ENCODE data around the gene SOX8. TPM values are rescaled to one million over a fixed set of nuclear protein-coding genes. Genes with fewer than 3 reads are reported as not detected.

The SOX8 gene
- total and polyA plus RNA-seq, 2 experiments from 2014 or later, result 5.7 to 26.2 TPM

- 0 out of 2 replicates have a peak, but pooled peaks cover 3% of the 10 kb centered on the region for H3K9me2 ChIP-seq (ENCODE audit: insufficient read depth)
- Mint-ChIP-seq H3K4me1 (no peaks in the 10 kb centered on the region), H3K36me3 (ENCODE audit: low read depth) (peaks cover 22% of the 10 kb centered on the region; the same call in 2 of the 3 replicates), H3K27me3 (ENCODE audit: insufficient read depth, low read depth, poor library complexity) (peaks cover 8% of the 10 kb centered on the region), H3K9me3 (peaks cover 30% of the 10 kb centered on the region), H3K27ac (no peak overlapping the region), H3K4me3 (no peak overlapping the region)
- TF ChIP-seq EZH2 (IDR thresholded peaks at IDR 0.05; ENCODE audit: low read depth, unreplicated experiment), result no peak
- TF ChIP-seq, protein P1, sequence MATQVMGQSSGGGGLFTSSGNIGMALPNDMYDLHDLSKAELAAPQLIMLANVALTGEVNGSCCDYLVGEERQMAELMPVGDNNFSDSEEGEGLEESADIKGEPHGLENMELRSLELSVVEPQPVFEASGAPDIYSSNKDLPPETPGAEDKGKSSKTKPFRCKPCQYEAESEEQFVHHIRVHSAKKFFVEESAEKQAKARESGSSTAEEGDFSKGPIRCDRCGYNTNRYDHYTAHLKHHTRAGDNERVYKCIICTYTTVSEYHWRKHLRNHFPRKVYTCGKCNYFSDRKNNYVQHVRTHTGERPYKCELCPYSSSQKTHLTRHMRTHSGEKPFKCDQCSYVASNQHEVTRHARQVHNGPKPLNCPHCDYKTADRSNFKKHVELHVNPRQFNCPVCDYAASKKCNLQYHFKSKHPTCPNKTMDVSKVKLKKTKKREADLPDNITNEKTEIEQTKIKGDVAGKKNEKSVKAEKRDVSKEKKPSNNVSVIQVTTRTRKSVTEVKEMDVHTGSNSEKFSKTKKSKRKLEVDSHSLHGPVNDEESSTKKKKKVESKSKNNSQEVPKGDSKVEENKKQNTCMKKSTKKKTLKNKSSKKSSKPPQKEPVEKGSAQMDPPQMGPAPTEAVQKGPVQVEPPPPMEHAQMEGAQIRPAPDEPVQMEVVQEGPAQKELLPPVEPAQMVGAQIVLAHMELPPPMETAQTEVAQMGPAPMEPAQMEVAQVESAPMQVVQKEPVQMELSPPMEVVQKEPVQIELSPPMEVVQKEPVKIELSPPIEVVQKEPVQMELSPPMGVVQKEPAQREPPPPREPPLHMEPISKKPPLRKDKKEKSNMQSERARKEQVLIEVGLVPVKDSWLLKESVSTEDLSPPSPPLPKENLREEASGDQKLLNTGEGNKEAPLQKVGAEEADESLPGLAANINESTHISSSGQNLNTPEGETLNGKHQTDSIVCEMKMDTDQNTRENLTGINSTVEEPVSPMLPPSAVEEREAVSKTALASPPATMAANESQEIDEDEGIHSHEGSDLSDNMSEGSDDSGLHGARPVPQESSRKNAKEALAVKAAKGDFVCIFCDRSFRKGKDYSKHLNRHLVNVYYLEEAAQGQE (IDR thresholded peaks at IDR 0.05; ENCODE audit: unreplicated experiment), result no peak
- TF ChIP-seq JUNB (IDR thresholded peaks at IDR 0.05; ENCODE audit: unreplicated experiment), result no peak
- no peak for TF ChIP-seq ETS1 (IDR thresholded peaks at IDR 0.05)
- H4K20me1 ChIP-seq (replicated peaks; ENCODE audit: insufficient read depth), result no peaks in the 10 kb centered on the region
- no peak overlapping the region for H3K4me2 ChIP-seq
- no peaks in the 10 kb centered on the region for H3K79me2 ChIP-seq (replicated peaks; ENCODE audit: insufficient read depth)
- no peak overlapping the region for H3K27ac ChIP-seq (ENCODE audit: low read depth)
- H3K4me3 ChIP-seq, result no peak overlapping the region
- no peaks in the 10 kb centered on the region for H3F3A ChIP-seq (replicated peaks; ENCODE audit: low read depth)
- peaks cover 11% of the 10 kb centered on the region for H3K36me3 ChIP-seq (ENCODE audit: insufficient read depth)
- H2AFZ ChIP-seq, result no peak overlapping the region
- H3K27me3 ChIP-seq (ENCODE audit: insufficient read depth), result no peaks in the 10 kb centered on the region
- DNase-seq (ENCODE audit: low spot score) (no peak), ATAC-seq (no peak)
- no peaks in the 10 kb centered on the region for H3K4me1 ChIP-seq (ENCODE audit: insufficient read depth)
These were observed 36.1 kb upstream of the SOX8 start for GRCh38 chr16:945271-946047.

DNA sequence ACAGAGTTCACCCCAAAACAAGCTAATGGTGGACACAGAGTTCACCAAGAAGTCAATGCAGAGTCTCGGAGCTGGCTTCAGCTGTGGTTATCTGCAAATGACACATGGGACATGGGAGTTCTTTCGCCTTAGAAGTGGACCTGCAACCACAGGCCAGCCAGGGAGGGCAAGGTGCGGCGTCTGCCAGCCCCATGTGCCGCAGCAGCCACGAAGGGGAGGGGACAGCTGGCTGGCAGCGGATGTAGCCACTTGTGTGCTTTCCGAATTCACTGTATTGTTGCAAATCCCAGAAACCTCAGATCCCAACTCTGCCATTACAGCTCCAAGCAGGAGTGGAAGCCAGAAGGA lies 35.5 kb upstream of the SOX8 start:
- ATAC-seq, result no peak
- Histone ChIP-seq H3K4me1 (ENCODE audit: insufficient read depth) (no peaks in the 10 kb centered on the region), H3K27me3 (ENCODE audit: insufficient read depth) (no peaks in the 10 kb centered on the region), H3K4me2 (no peak overlapping the region), H3K4me3 (no peak overlapping the region), H3K9me2 (ENCODE audit: insufficient read depth) (0 out of 2 replicates have a peak, but pooled peaks cover 3% of the 10 kb centered on the region), H3K36me3 (ENCODE audit: insufficient read depth) (peaks cover 10% of the 10 kb centered on the region), H3F3A (replicated peaks; ENCODE audit: low read depth) (no peaks in the 10 kb centered on the region), H3K27ac (ENCODE audit: low read depth) (no peak overlapping the region), H2AFZ (no peak overlapping the region), H3K79me2 (replicated peaks; ENCODE audit: insufficient read depth) (no peaks in the 10 kb centered on the region), H4K20me1 (replicated peaks; ENCODE audit: insufficient read depth) (no peaks in the 10 kb centered on the region)
- no peaks in the 10 kb centered on the region for H3K4me1 Mint-ChIP-seq
- DNase-seq (ENCODE audit: low spot score), result no peak
- peaks cover 22% of the 10 kb centered on the region; the same call in 2 of the 3 replicates for H3K36me3 Mint-ChIP-seq (ENCODE audit: low read depth)
- no peak overlapping the region for H3K4me3 Mint-ChIP-seq
- no peak overlapping the region for H3K27ac Mint-ChIP-seq
- H3K9me3 Mint-ChIP-seq, result peaks cover 27% of the 10 kb centered on the region
- H3K27me3 Mint-ChIP-seq (ENCODE audit: insufficient read depth, low read depth, poor library complexity), result peaks cover 8% of the 10 kb centered on the region
- TF ChIP-seq, protein P1 (IDR thresholded peaks at IDR 0.05; ENCODE audit: unreplicated experiment), result no peak
- TF ChIP-seq JUNB (IDR thresholded peaks at IDR 0.05; ENCODE audit: unreplicated experiment), result no peak
- no peak for TF ChIP-seq POLR2AphosphoS5 (IDR thresholded peaks at IDR 0.05; ENCODE audit: low read depth)
- TF ChIP-seq ZNF331 (CRISPR knock-in tag; IDR thresholded peaks at IDR 0.05; ENCODE audit: low read depth), result no peak
- no peak for TF ChIP-seq STAT1 (IDR thresholded peaks at IDR 0.05; ENCODE audit: unreplicated experiment)
- no peak for TF ChIP-seq CREB1 (CRISPR knock-in tag; IDR thresholded peaks at IDR 0.05; ENCODE audit: low read depth)
- TF ChIP-seq EZH2 (IDR thresholded peaks at IDR 0.05; ENCODE audit: low read depth, unreplicated experiment), result no peak
